RPMI8226 (cell line): ENCODE measurements around the gene G2E3.
"Not testable (repeated sequence)": the region's sequence is repeated elsewhere in the genome, so short reads cannot be mapped to it uniquely, and the experiment has no call there.

Experiments
- DNase-seq: peaks from one replicate; pipeline ENCODE4 v3.0.0-alpha.2; 2015

Gene G2E3

GRCh38 chr14:30564235-30564867 lies 5.4 kb downstream of the G2E3 start:
- DNase-seq = no peak

GRCh38 chr14:30564868-30565248 lies 5.9 kb downstream of the G2E3 start:
- no peak for DNase-seq

GRCh38 chr14:30569216-30569902 lies 10.4 kb downstream of the G2E3 start:
- no peak for DNase-seq

- no peak for DNase-seq
These were observed 10.9 kb downstream of the G2E3 start for GRCh38 chr14:30569903-30570226.

GRCh38 chr14:30572237-30572636 lies 13.3 kb downstream of the G2E3 start:
- DNase-seq = no peak

- no peak for DNase-seq
These were observed 13.8 kb downstream of the G2E3 start for GRCh38 chr14:30572771-30573170.

GRCh38 chr14:30573226-30573814 lies 14.4 kb downstream of the G2E3 start:
- no peak for DNase-seq

GRCh38 chr14:30573966-30574365 lies 15.0 kb downstream of the G2E3 start:
- DNase-seq = no peak

GRCh38 chr14:30574777-30575176 lies 15.8 kb downstream of the G2E3 start:
- DNase-seq = not testable (repeated sequence)

GRCh38 chr14:30576333-30576732 lies 17.4 kb downstream of the G2E3 start:
- not testable (repeated sequence) for DNase-seq

- no peak for DNase-seq
These were observed 21.8 kb downstream of the G2E3 start for GRCh38 chr14:30580616-30581282.

- DNase-seq = no peak
These were observed 22.3 kb downstream of the G2E3 start for GRCh38 chr14:30581283-30581625.

- DNase-seq = no peak
These were observed 23.4 kb downstream of the G2E3 start for GRCh38 chr14:30582376-30582775.

GRCh38 chr14:30584058-30584630 lies 25.2 kb downstream of the G2E3 start:
- DNase-seq = no peak

- DNase-seq = no peak
These were observed 26.2 kb downstream of the G2E3 start for GRCh38 chr14:30585204-30585603.

GRCh38 chr14:30587141-30587540 lies 28.2 kb downstream of the G2E3 start:
- no peak for DNase-seq

- DNase-seq = no peak
These were observed 29.9 kb downstream of the G2E3 start for GRCh38 chr14:30588873-30589272.

GRCh38 chr14:30596935-30597334 lies 38.0 kb downstream of the G2E3 start:
- no peak for DNase-seq

GRCh38 chr14:30597504-30597903 lies 38.5 kb downstream of the G2E3 start:
- no peak for DNase-seq

GRCh38 chr14:30600922-30601918 lies 42.3 kb downstream of the G2E3 start:
- no peak for DNase-seq

- no peak for DNase-seq
These were observed 44.4 kb downstream of the G2E3 start for GRCh38 chr14:30603402-30603801.

- DNase-seq = not testable (repeated sequence)
These were observed 45.7 kb downstream of the G2E3 start for GRCh38 chr14:30604696-30605095.
